Neuron (in vitro differentiated cells): ENCODE results near the gene ZNF780B.

Experiments
- H2AFZ ChIP-seq: one replicate; pipeline ENCODE4 v1.6.1; 2013; ENCODE audit warnings: low read depth, mild to moderate bottlenecking, inconsistent platforms, low read length, moderate library complexity
- H3K27me3 ChIP-seq: one replicate; pipeline ENCODE4 v1.6.1; 2013; ENCODE audit warnings: low read length; ENCODE audit not compliant: insufficient read depth
- H3K36me3 ChIP-seq: one replicate; pipeline ENCODE4 v1.6.1; 2013; ENCODE audit warnings: low read length; ENCODE audit not compliant: insufficient read depth
- H3K4me1 ChIP-seq: one replicate; pipeline ENCODE4 v1.6.1; 2013; ENCODE audit warnings: low read length; ENCODE audit not compliant: insufficient read depth
- H3K4me3 ChIP-seq: 2 replicates; pipeline ENCODE4 v1.5.1; 2013; ENCODE audit warnings: mild to moderate bottlenecking, low read length, moderate library complexity
- H3K9me3 ChIP-seq: one replicate; pipeline ENCODE4 v1.6.1; 2013; ENCODE audit warnings: low read length

ZNF780B gene

DNA sequence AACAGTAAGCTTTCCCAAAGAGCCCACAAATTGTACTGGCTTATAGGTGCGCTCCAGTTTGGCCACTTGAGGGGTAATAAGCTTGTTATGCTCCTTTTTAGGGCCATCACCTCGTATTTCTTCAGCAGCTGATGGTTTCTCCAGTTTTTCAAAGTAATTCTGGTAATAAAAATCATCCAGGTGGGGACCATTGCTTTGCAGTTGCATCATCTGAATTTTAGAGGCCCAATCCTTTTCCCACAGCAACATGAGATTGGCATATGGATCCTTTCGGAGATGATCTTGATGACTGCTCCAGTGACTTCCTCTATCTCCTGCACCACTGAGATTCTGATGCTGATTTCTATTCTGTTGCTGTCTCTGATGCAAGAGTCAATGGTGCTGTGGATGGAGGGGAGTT lies 32.1 kb downstream of the ZNF780B start:
- no peak overlapping the region for H3K4me3 ChIP-seq
- no peaks in the 10 kb centered on the region for H3K4me1 ChIP-seq
- H3K36me3 ChIP-seq, result no peaks in the 10 kb centered on the region
- no peak overlapping the region for H2AFZ ChIP-seq
- H3K27me3 ChIP-seq, result no peaks in the 10 kb centered on the region
- peaks cover 27% of the 10 kb centered on the region for H3K9me3 ChIP-seq

DNA sequence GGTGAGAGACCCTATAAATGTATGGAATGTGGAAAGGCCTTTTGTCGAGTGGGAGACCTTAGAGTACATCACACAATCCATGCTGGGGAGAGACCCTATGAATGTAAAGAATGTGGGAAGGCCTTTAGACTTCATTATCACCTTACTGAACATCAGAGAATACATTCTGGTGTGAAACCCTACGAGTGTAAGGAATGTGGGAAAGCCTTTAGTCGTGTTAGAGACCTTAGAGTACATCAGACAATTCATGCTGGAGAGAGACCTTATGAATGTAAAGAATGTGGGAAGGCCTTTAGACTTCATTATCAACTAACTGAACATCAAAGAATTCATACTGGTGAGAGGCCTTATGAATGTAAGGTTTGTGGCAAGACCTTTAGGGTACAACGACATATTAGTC lies 42.0 kb downstream of the ZNF780B start:
- H3K9me3 ChIP-seq, result peaks cover 54% of the 10 kb centered on the region
- no peak overlapping the region for H2AFZ ChIP-seq
- H3K36me3 ChIP-seq, result peaks cover 36% of the 10 kb centered on the region

DNA sequence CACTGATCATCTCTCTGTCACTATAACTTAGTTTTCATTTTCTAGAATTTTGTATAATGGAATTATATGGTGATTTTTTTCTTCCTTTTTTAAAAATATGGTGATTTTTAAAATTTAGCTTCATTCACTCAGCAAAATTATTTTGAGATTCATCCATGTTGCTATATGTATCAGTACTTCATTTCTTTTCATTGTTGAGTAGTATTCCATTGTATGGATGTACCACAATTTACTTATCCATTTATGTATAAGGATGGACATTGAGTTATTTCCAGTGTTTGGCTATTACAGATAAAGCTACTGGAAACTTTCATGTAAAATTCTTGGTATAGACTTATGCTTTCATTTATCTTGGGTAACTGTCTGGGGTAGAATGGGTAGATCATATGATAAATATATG lies 46.4 kb downstream of the ZNF780B start:
- H3K27me3 ChIP-seq, result no peaks in the 10 kb centered on the region
- H3K4me1 ChIP-seq, result no peaks in the 10 kb centered on the region
- no peak overlapping the region for H3K4me3 ChIP-seq
- H3K36me3 ChIP-seq, result peaks cover 50% of the 10 kb centered on the region
- peaks cover 46% of the 10 kb centered on the region for H3K9me3 ChIP-seq
- H2AFZ ChIP-seq, result no peak overlapping the region

More for the DNA sequence above, 42.0 kb downstream of the ZNF780B start:
- no peaks in the 10 kb centered on the region for H3K27me3 ChIP-seq
- no peaks in the 10 kb centered on the region for H3K4me1 ChIP-seq
- H3K4me3 ChIP-seq, result no peak overlapping the region

DNA sequence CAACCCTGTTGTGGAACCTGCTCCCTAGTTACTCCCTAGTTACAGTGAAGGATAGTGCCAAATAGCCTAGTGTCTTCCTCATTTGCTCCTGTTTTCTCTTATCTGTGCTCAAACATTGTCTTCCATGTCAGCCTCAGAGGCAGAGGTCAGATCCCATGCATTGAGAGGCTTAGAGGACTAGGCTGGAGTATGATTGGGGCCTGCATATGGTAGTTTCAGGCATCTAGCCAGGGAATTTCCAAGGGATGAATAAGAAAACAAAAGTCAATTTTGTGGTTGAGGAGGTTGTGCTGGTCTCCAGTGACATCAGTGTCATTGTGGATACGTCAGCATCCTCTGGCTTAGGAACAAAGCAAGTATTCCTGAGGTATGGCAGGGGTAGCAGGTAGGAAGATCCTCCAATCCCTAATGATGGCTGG lies 49.7 kb downstream of the ZNF780B start:
- Histone ChIP-seq H3K9me3 (peaks cover 22% of the 10 kb centered on the region), H2AFZ (no peak overlapping the region), H3K4me1 (no peaks in the 10 kb centered on the region), H3K36me3 (peaks cover 28% of the 10 kb centered on the region), H3K4me3 (no peak overlapping the region), H3K27me3 (no peaks in the 10 kb centered on the region)

DNA sequence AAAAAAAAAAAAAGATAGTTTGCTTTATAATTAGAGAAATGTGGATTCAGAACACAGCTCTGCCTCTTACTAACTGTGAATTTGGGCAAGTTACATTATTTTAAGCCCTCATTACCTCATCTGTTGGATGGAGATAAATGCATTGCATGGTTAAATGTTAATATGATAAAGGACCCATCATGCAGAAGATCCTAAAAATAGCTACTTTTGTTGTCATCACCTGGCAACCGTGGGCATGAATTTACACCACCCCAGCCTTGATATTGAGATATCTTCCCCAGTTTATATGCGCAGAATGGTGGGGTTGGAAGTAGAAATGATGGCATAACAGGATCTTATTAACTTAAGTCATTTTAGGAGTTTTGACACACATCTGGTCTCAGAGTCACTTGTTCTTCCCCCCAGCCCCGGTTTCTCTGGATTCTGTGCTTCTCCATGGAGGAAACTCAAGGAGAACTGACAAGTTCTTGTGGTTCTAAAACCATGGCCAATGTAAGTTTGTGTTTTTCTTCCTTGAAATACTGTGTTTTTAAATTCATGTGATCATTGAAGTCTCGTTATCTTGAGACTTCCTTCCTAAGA lies 50.2 kb downstream of the ZNF780B start:
- Histone ChIP-seq H3K27me3 (no peaks in the 10 kb centered on the region), H3K36me3 (peaks cover 28% of the 10 kb centered on the region), H3K9me3 (peaks cover 25% of the 10 kb centered on the region), H2AFZ (no peak overlapping the region), H3K4me3 (no peak overlapping the region), H3K4me1 (no peaks in the 10 kb centered on the region)

DNA sequence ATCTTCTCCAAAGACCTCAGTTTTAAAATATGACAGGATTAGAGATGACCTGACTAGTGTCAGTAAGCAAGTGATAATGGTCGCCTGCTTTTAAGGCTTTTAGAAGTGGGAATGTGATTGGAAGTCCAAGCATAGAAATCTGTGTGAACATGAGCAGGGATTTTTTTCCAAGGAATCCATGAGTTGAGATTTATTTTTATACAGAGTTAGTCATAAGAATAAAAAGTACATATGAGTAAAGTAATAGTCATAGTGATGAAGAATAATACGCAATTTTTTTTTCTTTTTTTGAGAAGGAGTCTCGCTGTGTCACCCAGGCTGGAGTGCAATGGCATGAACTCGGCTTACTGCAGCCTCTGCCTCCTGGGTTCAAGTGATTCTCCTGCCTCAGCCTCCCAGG lies 57.5 kb downstream of the ZNF780B start:
- H2AFZ ChIP-seq, result no peak overlapping the region
- no peak overlapping the region for H3K4me3 ChIP-seq
- H3K27me3 ChIP-seq, result no peaks in the 10 kb centered on the region
- H3K36me3 ChIP-seq, result no peaks in the 10 kb centered on the region
- peaks cover 12% of the 10 kb centered on the region for H3K4me1 ChIP-seq
- peaks cover 10% of the 10 kb centered on the region for H3K9me3 ChIP-seq

DNA sequence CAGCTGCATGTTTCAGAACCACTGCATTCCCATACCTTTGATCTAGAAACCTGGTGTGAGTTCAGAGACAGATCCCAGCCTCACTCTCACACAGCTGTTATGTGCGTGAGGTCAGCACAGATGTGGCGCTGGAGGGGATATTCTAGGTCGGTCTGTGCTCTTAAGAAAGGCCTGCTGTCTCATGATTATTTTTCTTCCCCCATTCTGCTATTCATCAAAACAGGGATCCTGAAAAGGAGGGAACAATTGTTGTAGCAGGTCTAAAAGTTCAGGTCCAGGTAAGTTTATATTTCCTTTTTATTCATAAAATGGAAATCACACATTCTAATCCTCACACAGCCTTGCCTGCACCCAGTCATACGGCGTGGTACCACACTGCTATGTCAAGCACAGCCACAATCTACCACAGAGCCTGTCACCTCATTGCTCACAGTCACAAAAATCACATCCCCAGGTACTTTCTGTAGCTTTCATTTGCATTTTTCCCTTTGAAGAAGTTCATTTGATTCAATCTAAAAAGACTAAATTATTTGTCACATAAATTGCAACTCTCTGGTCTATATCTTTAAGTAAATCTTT lies 58.3 kb downstream of the ZNF780B start:
- Histone ChIP-seq H3K4me3 (peak overlapping the region; percentile 82), H3K36me3 (no peaks in the 10 kb centered on the region), H3K4me1 (peaks cover 12% of the 10 kb centered on the region), H3K9me3 (peaks cover 10% of the 10 kb centered on the region), H2AFZ (peak overlapping the region; percentile 71), H3K27me3 (no peaks in the 10 kb centered on the region)

DNA sequence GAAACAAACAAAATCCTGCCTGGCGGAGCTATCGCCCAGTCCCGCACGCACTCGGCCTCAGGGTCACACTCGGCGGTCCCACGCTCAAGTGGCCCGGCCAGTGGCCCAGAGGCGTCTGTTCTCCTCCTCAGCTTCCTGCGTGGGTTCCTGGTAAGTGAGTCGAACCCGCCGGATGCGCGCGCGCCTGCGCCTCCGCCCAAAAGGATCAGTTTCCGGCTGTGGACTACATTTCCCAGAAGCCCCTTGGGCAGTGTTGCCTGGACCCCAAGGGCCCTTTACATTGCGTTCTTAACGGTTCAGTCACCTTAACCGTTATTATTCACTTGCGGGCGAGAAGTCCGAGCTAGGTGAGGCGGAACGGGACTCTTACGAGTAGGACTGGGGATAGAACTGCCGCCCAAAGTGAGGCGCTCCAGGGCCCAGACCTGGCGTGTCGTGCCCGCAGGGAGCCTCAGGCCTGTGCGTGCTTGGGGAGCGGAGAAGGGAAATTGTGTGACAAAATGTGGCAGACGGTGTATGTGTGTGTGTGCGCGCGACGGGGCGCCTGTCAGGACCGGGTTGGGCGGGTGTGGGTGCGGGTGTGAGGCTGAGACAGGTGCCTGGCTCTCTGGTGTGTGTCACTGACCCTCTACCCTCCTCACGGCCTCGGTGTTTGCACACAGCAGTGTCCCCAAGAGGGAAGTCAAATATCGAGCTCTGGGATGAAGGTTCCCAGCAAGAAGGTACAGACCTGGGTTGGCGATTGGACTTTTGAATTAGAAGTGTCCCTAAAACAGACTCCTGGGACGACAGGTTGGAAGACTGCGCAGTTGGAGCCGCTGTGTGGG lies 59.0 kb downstream of the ZNF780B start, which contains the start of gene ZNF546:
Gene ZNF546, plus strand, starts transcription at position 250 of the 827 bp plus-strand sequence. CDS start 1,267 bp downstream, outside the sequence.
- no peaks in the 10 kb centered on the region for H3K36me3 ChIP-seq
- peak within 1 kb of the TSS; percentile 82 for H3K4me3 ChIP-seq
- no peaks in the 10 kb centered on the region for H3K27me3 ChIP-seq
- H3K9me3 ChIP-seq, result peaks cover 10% of the 10 kb centered on the region
- H2AFZ ChIP-seq, result peak within 1 kb of the TSS; percentile 71
- H3K4me1 ChIP-seq, result peaks cover 12% of the 10 kb centered on the region

DNA sequence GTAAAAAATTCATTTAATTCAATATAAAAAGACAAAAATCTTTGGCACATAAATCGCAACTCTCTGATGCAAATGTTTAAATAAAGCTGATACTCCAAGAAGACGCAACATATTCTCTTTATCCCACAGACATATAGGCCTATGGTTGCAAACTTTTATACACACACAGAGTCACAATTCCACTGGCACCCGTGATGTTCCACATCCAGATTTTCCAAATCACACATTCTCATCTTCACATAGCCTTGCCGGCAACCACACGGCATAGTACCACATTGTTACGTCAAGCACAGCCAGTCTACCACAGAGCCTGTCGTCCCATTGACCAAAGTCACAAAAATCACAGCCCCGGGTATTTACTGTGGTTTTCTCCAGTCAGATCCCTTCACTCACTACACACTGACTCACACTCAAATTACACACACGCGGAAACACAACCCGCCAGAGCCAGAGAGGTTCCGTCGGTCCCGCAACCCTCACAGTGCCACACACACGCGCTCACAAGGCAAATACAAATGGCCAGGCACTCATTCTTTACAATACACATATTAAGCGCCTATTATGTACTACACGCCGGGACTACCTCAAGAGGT lies 59.7 kb downstream of the ZNF780B start:
- Histone ChIP-seq H3K9me3 (peaks cover 11% of the 10 kb centered on the region), H3K4me1 (peaks cover 12% of the 10 kb centered on the region), H3K27me3 (no peaks in the 10 kb centered on the region), H3K36me3 (no peaks in the 10 kb centered on the region), H2AFZ (peak overlapping the region; percentile 71), H3K4me3 (peak overlapping the region; percentile 82)

DNA sequence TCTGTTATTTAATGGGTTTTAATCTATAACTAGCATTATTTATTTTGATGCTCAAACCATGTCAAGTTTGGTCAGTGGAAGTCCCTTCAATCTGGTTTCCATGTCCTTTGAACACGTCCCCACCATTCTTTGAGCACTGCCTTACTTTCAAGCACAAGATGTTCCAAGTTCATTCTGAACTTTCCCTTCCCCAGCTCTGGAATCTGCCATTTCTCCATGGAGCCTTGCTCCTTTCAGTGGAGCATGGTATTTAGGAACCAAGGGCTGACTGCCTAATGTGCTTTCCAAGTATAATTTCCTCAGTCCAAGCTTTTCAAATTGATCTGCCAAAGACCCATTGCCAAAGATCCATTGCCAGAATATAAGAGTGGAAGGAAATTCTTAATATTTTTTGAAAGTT lies 60.2 kb downstream of the ZNF780B start:
- no peaks in the 10 kb centered on the region for H3K27me3 ChIP-seq
- no peak overlapping the region for H2AFZ ChIP-seq
- H3K4me1 ChIP-seq, result peaks cover 12% of the 10 kb centered on the region
- H3K4me3 ChIP-seq, result peak overlapping the region; percentile 82
- H3K9me3 ChIP-seq, result peaks cover 8% of the 10 kb centered on the region
- no peaks in the 10 kb centered on the region for H3K36me3 ChIP-seq

DNA sequence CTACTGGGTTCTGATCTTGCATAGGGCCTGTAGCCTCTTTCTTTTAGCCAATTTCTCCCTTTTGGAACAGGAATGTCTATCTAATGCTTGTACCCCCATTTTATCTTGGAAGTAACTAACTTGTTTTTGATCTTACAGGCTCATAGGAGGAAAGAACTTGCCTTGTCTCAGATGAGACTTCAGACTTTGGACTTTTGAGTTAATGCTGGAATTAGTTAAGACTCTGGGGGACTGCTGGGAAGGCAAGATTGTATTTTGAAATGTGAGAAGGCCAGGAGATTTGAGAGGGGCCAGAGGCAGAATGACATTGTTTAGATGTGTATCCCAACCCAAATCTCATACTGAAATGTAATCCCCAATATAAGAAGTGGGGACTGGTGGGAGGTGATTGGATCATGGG lies 61.7 kb downstream of the ZNF780B start:
- Histone ChIP-seq H3K4me1 (peaks cover 12% of the 10 kb centered on the region), H3K36me3 (no peaks in the 10 kb centered on the region), H3K4me3 (no peak overlapping the region), H3K9me3 (peaks cover 8% of the 10 kb centered on the region), H3K27me3 (no peaks in the 10 kb centered on the region), H2AFZ (no peak overlapping the region)

DNA sequence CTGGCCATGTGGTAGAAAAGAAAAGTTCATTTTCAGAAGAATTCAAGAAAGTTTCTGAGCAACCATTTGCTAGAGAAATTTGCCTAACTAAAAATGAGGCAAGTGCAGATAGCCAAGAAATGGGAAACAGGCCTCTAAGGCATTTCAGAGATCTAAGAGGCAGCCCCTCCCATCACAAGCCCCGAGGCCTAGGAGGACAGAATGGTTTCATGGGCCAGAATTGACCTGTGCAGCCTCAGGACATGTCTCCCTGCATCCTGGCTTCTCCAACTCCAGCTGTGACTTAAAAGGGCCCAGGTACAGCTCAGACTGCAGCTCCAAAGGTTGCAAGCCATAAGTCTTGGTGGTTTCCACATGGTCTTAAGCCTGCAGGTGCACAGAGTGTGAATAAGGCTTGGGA lies 62.4 kb downstream of the ZNF780B start:
- H2AFZ ChIP-seq, result no peak overlapping the region
- no peak overlapping the region for H3K4me3 ChIP-seq
- peaks cover 8% of the 10 kb centered on the region for H3K9me3 ChIP-seq
- no peaks in the 10 kb centered on the region for H3K27me3 ChIP-seq
- peaks cover 12% of the 10 kb centered on the region for H3K4me1 ChIP-seq
- H3K36me3 ChIP-seq, result no peaks in the 10 kb centered on the region

DNA sequence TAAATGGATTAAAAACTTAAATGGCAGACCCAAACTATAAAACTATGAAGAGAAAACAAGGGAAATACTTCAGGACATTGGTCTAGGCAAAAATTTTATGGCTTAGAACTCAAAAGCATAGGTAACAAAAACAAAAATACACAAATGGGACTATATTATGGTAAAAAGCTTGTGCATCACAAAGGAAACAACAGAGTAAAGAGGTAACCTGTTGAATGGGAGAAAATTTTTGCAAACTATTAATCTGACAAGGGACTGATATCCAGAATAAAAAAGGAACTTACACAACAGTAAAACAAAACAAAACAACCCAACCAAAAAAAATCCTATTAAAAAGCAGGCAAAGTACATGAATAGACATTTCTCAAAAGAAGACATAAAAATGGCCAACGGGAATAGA lies 68.4 kb downstream of the ZNF780B start:
- Histone ChIP-seq H3K9me3 (peaks cover 12% of the 10 kb centered on the region), H3K4me1 (no peaks in the 10 kb centered on the region), H3K27me3 (no peaks in the 10 kb centered on the region), H3K36me3 (peaks cover 4% of the 10 kb centered on the region), H3K4me3 (no peak overlapping the region), H2AFZ (no peak overlapping the region)
